GM19372 (cell line): ENCODE results near the gene SLC16A12.
"Not testable (repeated sequence)": the region's sequence is repeated elsewhere in the genome, so short reads cannot be mapped to it uniquely, and the experiment has no call there.

Experiments
- ATAC-seq: cut with Tn5 transposase; IDR thresholded peaks from one replicate; pipeline ENCODE4 v1.9.1; 2021; ENCODE audit warnings: mild to moderate bottlenecking, low read depth, moderate library complexity; ENCODE audit not compliant: unreplicated experiment

The SLC16A12 gene

DNA sequence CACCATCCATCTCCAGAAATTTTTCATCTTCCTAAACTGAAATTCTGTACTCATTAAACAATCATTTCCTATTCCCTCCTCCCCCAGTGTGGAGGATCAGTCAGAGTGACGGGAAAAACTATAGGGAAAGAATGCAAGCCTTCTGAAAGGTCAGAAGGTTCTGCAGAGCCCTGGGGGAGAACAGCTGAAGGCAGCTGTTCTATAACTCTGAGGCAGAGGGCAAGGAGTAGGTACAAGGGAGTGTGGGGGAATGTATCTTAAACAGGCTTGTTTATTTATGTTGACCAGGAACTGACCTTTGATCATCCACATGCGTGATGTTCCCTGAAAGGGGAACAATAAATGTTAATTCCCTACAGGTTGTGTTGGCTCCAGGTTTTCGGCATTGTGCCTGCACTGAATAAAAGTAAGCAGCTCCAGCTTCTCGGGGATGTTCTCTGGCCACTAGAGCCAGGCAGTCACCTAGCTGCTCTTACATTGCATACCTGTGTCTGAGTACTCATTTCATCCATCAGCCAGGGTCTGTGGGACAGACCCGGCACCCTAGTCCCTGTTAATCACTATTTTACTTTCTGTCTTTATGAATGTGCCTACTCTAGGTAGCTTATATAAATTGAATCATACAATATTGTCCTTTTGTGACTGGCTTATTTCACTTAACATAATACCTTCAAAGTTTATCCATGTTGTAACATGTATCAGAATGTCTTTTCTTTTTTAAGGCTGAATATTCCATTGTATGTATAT is 137.2 kb downstream of the SLC16A12 start:
- no peak for ATAC-seq

GRCh38 chr10:89395141-89395540 is 140.3 kb downstream of the SLC16A12 start:
- ATAC-seq, result no peak

- ATAC-seq, result no peak
Measured at GRCh38 chr10:89393898-89394297, 141.5 kb downstream of the SLC16A12 start.

- ATAC-seq, result no peak
Measured at GRCh38 chr10:89392974-89393373, 142.4 kb downstream of the SLC16A12 start.

DNA sequence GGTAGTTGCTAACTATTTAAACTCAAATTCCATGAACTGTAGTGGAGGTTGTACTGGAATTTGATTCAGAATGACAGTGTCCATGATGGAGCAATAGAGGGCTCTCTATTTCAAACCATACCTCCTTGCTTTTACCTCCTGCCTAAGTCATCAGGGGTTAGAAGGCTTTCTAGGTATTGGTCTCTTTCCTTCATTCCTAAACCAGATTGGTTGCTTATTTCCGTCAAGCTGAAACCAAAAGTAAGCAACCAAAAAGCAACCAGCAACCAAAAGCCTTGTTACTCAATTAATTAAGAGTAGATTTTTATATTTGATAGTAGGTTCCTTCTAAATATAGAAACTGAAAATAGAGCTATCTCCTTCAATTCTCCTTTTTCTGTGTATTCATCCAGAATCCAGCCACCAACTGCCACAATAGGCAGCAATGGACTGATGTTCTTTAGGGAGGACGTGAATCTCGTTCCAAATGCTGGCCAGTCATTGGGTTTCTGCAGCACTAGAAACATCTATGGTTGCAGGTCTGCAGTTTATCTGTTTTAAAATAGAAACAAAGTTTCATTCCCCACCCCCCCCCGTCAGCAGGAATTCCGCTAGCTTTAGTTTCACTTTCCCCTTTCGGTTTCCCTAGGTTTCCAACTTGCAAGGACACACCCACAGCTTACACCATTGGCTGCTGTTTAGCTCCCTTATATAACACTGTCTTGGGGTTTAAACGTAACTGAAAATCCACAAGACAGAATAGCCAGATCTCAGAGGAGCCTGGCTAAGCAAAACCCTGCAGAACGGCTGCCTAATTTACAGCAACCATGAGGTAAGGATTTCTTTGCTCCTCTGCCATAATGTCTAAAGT is 143.3 kb downstream of the SLC16A12 start, which contains the start of gene IFIT1:
Gene IFIT1, plus strand, starts transcription at position 717 of the 850 bp plus-strand sequence. Its CDS starts 90 bp downstream, at position 807.
- peak; percentile 87 for ATAC-seq

- not testable (repeated sequence) for ATAC-seq
Measured at GRCh38 chr10:89391226-89391576, 144.2 kb downstream of the SLC16A12 start.

GRCh38 chr10:89390476-89391225 is 144.7 kb downstream of the SLC16A12 start:
- ATAC-seq, result no peak

DNA sequence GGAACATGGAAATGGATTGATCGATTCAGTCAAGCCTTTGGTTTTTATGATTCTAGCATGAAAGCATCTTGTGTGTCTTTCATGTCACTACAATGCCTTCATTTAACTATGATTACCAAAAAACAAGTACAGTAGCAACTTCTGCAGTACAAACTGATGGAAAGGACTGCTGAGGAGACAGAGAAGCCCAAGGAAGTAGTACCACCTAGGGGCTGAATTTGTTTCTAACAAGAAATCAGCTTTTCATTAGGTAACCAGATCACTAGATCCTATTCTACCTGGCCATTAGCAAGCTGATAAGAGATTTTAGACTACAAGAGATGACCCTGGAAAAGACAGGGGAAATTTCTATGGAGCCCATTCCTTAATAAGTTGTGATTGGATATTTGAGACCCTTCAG is 146.1 kb downstream of the SLC16A12 start:
- ATAC-seq, result no peak

GRCh38 chr10:89388806-89389205 is 146.6 kb downstream of the SLC16A12 start:
- no peak for ATAC-seq

GRCh38 chr10:89384474-89385340 is 150.7 kb downstream of the SLC16A12 start:
- ATAC-seq, result no peak

DNA sequence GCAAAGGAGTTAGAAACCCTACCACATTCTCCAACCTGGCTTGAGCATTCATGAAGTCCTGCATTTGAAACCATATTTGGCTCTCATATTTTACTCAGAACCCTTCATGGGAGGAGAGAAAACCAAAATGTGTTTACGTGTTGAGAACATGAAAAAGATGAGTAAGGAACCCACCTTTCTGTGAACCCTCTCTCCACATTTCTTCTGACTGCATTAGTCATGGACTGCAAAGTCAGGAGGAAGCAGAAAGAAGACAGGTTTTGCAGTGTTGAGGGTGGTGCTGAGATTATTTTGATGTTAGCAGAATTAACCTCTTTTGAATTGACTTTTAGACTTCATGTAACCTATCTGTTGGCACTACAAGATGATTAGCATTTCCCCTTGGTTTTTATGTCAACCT is 152.6 kb downstream of the SLC16A12 start:
- ATAC-seq, result no peak
